Measurements from ENCODE around the gene SNPH.

DNA sequence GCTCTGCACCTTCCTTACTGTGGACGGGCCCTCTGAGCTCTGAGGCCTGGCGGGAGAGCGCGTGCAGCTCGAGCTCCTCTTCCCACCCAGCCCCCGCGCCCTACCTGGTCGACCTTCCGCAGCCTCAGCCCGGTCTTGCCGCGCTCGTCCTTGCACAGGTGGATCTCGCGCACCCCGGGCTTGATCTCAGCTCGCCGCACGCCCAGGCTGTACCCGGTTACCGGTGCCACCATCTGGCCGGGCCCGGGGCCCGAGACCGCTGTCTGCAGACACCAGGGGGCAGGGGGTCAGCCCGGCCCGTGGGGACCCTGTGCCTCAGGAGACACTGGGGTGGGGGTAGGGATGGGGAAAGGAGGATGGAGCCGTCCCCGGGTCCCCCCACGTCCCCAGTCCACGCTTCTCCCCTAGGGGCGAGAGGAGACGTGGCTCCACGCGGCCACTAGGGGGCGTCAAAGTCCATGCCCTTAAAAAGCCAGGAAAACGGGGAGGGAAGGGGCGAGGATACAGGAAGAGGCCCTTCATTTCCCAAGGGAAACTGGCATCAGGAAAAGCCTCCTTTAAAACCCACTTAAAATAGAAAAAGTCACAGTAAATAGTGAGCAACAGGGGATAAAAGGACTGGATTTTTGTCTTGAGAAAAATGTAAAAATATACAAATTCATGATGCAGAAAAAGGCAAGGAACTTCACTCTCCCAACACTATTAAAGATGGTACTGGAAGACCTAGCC is 47.3 kb downstream of the SNPH start:
- TF ChIP-seq, protein P1, sequence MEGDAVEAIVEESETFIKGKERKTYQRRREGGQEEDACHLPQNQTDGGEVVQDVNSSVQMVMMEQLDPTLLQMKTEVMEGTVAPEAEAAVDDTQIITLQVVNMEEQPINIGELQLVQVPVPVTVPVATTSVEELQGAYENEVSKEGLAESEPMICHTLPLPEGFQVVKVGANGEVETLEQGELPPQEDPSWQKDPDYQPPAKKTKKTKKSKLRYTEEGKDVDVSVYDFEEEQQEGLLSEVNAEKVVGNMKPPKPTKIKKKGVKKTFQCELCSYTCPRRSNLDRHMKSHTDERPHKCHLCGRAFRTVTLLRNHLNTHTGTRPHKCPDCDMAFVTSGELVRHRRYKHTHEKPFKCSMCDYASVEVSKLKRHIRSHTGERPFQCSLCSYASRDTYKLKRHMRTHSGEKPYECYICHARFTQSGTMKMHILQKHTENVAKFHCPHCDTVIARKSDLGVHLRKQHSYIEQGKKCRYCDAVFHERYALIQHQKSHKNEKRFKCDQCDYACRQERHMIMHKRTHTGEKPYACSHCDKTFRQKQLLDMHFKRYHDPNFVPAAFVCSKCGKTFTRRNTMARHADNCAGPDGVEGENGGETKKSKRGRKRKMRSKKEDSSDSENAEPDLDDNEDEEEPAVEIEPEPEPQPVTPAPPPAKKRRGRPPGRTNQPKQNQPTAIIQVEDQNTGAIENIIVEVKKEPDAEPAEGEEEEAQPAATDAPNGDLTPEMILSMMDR (IDR thresholded peaks at IDR 0.05; ENCODE audit: low read depth, low read length): peak; percentile 95
- TF ChIP-seq POLR2A (IDR thresholded peaks at IDR 0.05; ENCODE audit: extremely low read depth, insufficient read length): no peak
- TF ChIP-seq, protein P2, sequence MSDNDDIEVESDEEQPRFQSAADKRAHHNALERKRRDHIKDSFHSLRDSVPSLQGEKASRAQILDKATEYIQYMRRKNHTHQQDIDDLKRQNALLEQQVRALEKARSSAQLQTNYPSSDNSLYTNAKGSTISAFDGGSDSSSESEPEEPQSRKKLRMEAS (IDR thresholded peaks at IDR 0.05; ENCODE audit: low read depth, low read length): peak; percentile 37

Measured in NB4 (cell line).